CD4-positive, alpha-beta T cell treated with Interleukin-4 for 1 hour (primary cell): ENCODE measurements around the gene KSR1.
A peak's percentile ranks its signal among the peaks of the same experiment; 100 is the strongest.
"Not testable (repeated sequence)": the region's sequence is repeated elsewhere in the genome, so short reads cannot be mapped to it uniquely, and the experiment has no call there.

ENCODE experiments used
- DNase-seq, 2 donors: peaks; one replicate each; pipeline ENCODE4 v3.0.0-alpha.2; 2020 to 2022

KSR1 gene

GRCh38 chr17:27669136-27669535 lies 212.9 kb downstream of the KSR1 start:
- DNase-seq: no peak

- DNase-seq: no peak
Observed at GRCh38 chr17:27669850-27670249, 213.6 kb downstream of the KSR1 start.

GRCh38 chr17:27670791-27671590 lies 214.7 kb downstream of the KSR1 start:
- peak in 1 of 2 donors; percentile 10 for DNase-seq

GRCh38 chr17:27671591-27671910 lies 215.3 kb downstream of the KSR1 start:
- no peak for DNase-seq

- DNase-seq: not testable (repeated sequence)
Observed at GRCh38 chr17:27671977-27672480, 215.8 kb downstream of the KSR1 start.

GRCh38 chr17:27674335-27674734 lies 218.1 kb downstream of the KSR1 start:
- DNase-seq: no peak
